Astrocyte (in vitro differentiated cells and primary cell): Measurements from ENCODE around the gene ZBTB11. TPM values are rescaled to one million over a fixed set of nuclear protein-coding genes. Genes with fewer than 3 reads are reported as not detected.
"Not testable (repeated sequence)": the region's sequence is repeated elsewhere in the genome, so short reads cannot be mapped to it uniquely, and the experiment has no call there.

Source experiments
- DNase-seq: peaks from one replicate; pipeline ENCODE4 v3.0.0-alpha.2; 2010; ENCODE audit warnings: low read depth
- FAIRE-seq: peaks from 2 replicates; lab custom pipeline; 2011; peaks lifted over from hg19 to GRCh38; lab: Jason Lieb, UNC
- H2AFZ ChIP-seq: 2 replicates; pipeline ENCODE4 v1.6.0; 2012; ENCODE audit warnings: low read depth, low read length, inconsistent platforms
- H3K27ac ChIP-seq: 2 replicates; pipeline ENCODE4 v1.5.1; 2011; ENCODE audit warnings: low read depth, low read length, inconsistent platforms
- H3K27me3 ChIP-seq: 2 replicates; pipeline ENCODE4 v1.6.0; 2011; ENCODE audit warnings: low read length, inconsistent platforms; ENCODE audit not compliant: insufficient read depth
- H3K36me3 ChIP-seq: 2 replicates; pipeline ENCODE4 v1.5.1; 2011; ENCODE audit warnings: low read length, inconsistent platforms; ENCODE audit not compliant: insufficient read depth
- H3K4me1 ChIP-seq: 2 replicates; pipeline ENCODE4 v1.5.1; 2011; ENCODE audit warnings: low read length, inconsistent platforms; ENCODE audit not compliant: insufficient read depth
- H3K4me2 ChIP-seq: 2 replicates; pipeline ENCODE4 v1.6.0; 2012; ENCODE audit warnings: low read length, inconsistent platforms
- H3K4me3 ChIP-seq: 2 replicates; pipeline ENCODE4 v1.5.1; 2011; ENCODE audit warnings: low read depth, mild to moderate bottlenecking, low read length, inconsistent platforms; ENCODE audit not compliant: insufficient read depth
- H3K79me2 ChIP-seq: 2 replicates; pipeline ENCODE4 v1.6.0; 2012; ENCODE audit warnings: mild to moderate bottlenecking, low read length, inconsistent platforms; ENCODE audit not compliant: insufficient read depth
- H3K9ac ChIP-seq: 2 replicates; pipeline ENCODE4 v1.6.0; 2012; ENCODE audit warnings: mild to moderate bottlenecking, low read length, inconsistent platforms
- H3K9me3 ChIP-seq: 2 replicates; pipeline ENCODE4 v1.5.1; 2012; ENCODE audit warnings: low read depth, mild to moderate bottlenecking, low read length, inconsistent platforms; ENCODE audit not compliant: insufficient read depth
- H4K20me1 ChIP-seq: 2 replicates; pipeline ENCODE4 v1.6.0; 2012; ENCODE audit warnings: low read length, inconsistent platforms; ENCODE audit not compliant: insufficient read depth
- H3K27ac Mint-ChIP-seq: one replicate; pipeline ENCODE4 v1.8.0; 2021; ENCODE audit warnings: mild to moderate bottlenecking, mixed read lengths; ENCODE audit not compliant: unreplicated experiment
- H3K27me3 Mint-ChIP-seq: one replicate; pipeline ENCODE4 v1.8.0; 2021; ENCODE audit warnings: low read depth, mixed read lengths; ENCODE audit not compliant: unreplicated experiment
- H3K36me3 Mint-ChIP-seq: one replicate; pipeline ENCODE4 v1.8.0; 2021; ENCODE audit warnings: low read depth, mixed read lengths; ENCODE audit not compliant: unreplicated experiment
- H3K4me1 Mint-ChIP-seq: one replicate; pipeline ENCODE4 v1.8.0; 2021; ENCODE audit warnings: low read depth, mixed read lengths; ENCODE audit not compliant: unreplicated experiment
- H3K4me3 Mint-ChIP-seq: one replicate; pipeline ENCODE4 v1.8.0; 2021; ENCODE audit warnings: mild to moderate bottlenecking, moderate library complexity, mixed read lengths; ENCODE audit not compliant: unreplicated experiment
- H3K9me3 Mint-ChIP-seq: one replicate; pipeline ENCODE4 v1.8.0; 2021; ENCODE audit warnings: mild to moderate bottlenecking, mixed read lengths; ENCODE audit not compliant: unreplicated experiment
- CTCF ChIP-seq: IDR thresholded peaks from 2 replicates; pipeline ENCODE4 v1.5.1; 2011; ENCODE audit warnings: low read depth, mild to moderate bottlenecking, inconsistent platforms, low read length, moderate library complexity; ENCODE audit not compliant: insufficient read depth
- EZH2 ChIP-seq: IDR thresholded peaks from 2 replicates; pipeline ENCODE4 v1.6.1; 2012; ENCODE audit warnings: mild to moderate bottlenecking, low read length, inconsistent platforms; ENCODE audit not compliant: insufficient read depth
- total RNA-seq: library from RNA; stranded (reverse); gene quantifications from 2 replicates; pipeline ENCODE4 v1.2.1, GENCODE V29; 2021

ZBTB11 gene
- total RNA-seq, 1 donor from 2014 or later, result 20.9 TPM

- Histone ChIP-seq H3K36me3 (no peaks in the 10 kb centered on the region), H3K9me3 (no peaks in the 10 kb centered on the region), H2AFZ (no peak overlapping the region), H4K20me1 (no peaks in the 10 kb centered on the region), H3K27me3 (no peaks in the 10 kb centered on the region), H3K9ac (no peak overlapping the region), H3K4me1 (no peaks in the 10 kb centered on the region), H3K4me3 (no peak overlapping the region), H3K79me2 (no peaks in the 10 kb centered on the region), H3K27ac (no peak overlapping the region), H3K4me2 (no peak overlapping the region)
- Mint-ChIP-seq H3K27ac (no peak overlapping the region), H3K4me3 (no peak overlapping the region), H3K27me3 (no peaks in the 10 kb centered on the region), H3K36me3 (peaks cover 4% of the 10 kb centered on the region), H3K9me3 (peaks cover 4% of the 10 kb centered on the region), H3K4me1 (no peaks in the 10 kb centered on the region)
- DNase-seq, result no peak
- no peak for FAIRE-seq
- no peak for TF ChIP-seq EZH2
- TF ChIP-seq CTCF, result no peak
Measured at GRCh38 chr3:101618726-101619125, 58.2 kb downstream of the ZBTB11 start.

GRCh38 chr3:101617478-101617877, 59.5 kb downstream of the ZBTB11 start:
- Mint-ChIP-seq H3K27ac (no peak overlapping the region), H3K9me3 (peaks cover 4% of the 10 kb centered on the region), H3K4me1 (no peaks in the 10 kb centered on the region), H3K36me3 (peaks cover 4% of the 10 kb centered on the region), H3K27me3 (no peaks in the 10 kb centered on the region), H3K4me3 (no peak overlapping the region)
- Histone ChIP-seq H3K9me3 (no peaks in the 10 kb centered on the region), H3K27me3 (no peaks in the 10 kb centered on the region), H3K9ac (no peak overlapping the region), H4K20me1 (no peaks in the 10 kb centered on the region), H2AFZ (no peak overlapping the region), H3K27ac (no peak overlapping the region), H3K36me3 (no peaks in the 10 kb centered on the region), H3K4me2 (no peak overlapping the region), H3K4me1 (no peaks in the 10 kb centered on the region), H3K4me3 (no peak overlapping the region), H3K79me2 (no peaks in the 10 kb centered on the region)
- no peak for FAIRE-seq
- DNase-seq, result no peak
- TF ChIP-seq EZH2, result no peak
- no peak for TF ChIP-seq CTCF

GRCh38 chr3:101615525-101615924, 61.4 kb downstream of the ZBTB11 start:
- no peak overlapping the region for H3K4me2 ChIP-seq
- no peaks in the 10 kb centered on the region for H4K20me1 ChIP-seq
- H3K36me3 ChIP-seq, result no peaks in the 10 kb centered on the region
- no peak overlapping the region for H2AFZ ChIP-seq
- H3K9me3 ChIP-seq, result no peaks in the 10 kb centered on the region
- H3K79me2 ChIP-seq, result no peaks in the 10 kb centered on the region
- H3K27me3 ChIP-seq, result no peaks in the 10 kb centered on the region
- no peak for DNase-seq
- H3K27ac ChIP-seq, result no peak overlapping the region
- TF ChIP-seq CTCF, result no peak
- no peak for TF ChIP-seq EZH2
- Mint-ChIP-seq H3K27ac (no peak overlapping the region), H3K4me3 (no peak overlapping the region), H3K4me1 (no peaks in the 10 kb centered on the region), H3K27me3 (no peaks in the 10 kb centered on the region), H3K9me3 (peaks cover 4% of the 10 kb centered on the region), H3K36me3 (peaks cover 4% of the 10 kb centered on the region)
- no peak for FAIRE-seq
- H3K4me3 ChIP-seq, result no peak overlapping the region
- no peaks in the 10 kb centered on the region for H3K4me1 ChIP-seq
- no peak overlapping the region for H3K9ac ChIP-seq

GRCh38 chr3:101613014-101613413, 63.9 kb downstream of the ZBTB11 start:
- H3K4me1 ChIP-seq, H3K9me3 Mint-ChIP-seq, H3K9me3 ChIP-seq, H3K27me3 Mint-ChIP-seq, H3K36me3 ChIP-seq, H3K27ac Mint-ChIP-seq, H3K4me2 ChIP-seq, H3K4me1 Mint-ChIP-seq, H3K27me3 ChIP-seq, DNase-seq, H2AFZ ChIP-seq, H3K9ac ChIP-seq, H4K20me1 ChIP-seq, FAIRE-seq, H3K4me3 ChIP-seq, H3K4me3 Mint-ChIP-seq, H3K27ac ChIP-seq, H3K79me2 ChIP-seq, H3K36me3 Mint-ChIP-seq: not testable (repeated sequence)
